Astrocyte (in vitro differentiated cells and primary cell): ENCODE results near the gene TBX2. TPM values are rescaled to one million over a fixed set of nuclear protein-coding genes. Genes with fewer than 3 reads are reported as not detected.

ENCODE experiments used
- DNase-seq: peaks from one replicate; pipeline ENCODE4 v3.0.0-alpha.2; 2010; ENCODE audit warnings: low read depth
- FAIRE-seq: peaks from 2 replicates; lab custom pipeline; 2011; peaks lifted over from hg19 to GRCh38; lab: Jason Lieb, UNC
- H2AFZ ChIP-seq: 2 replicates; pipeline ENCODE4 v1.6.0; 2012; ENCODE audit warnings: low read depth, low read length, inconsistent platforms
- H3K27ac ChIP-seq: 2 replicates; pipeline ENCODE4 v1.5.1; 2011; ENCODE audit warnings: low read depth, low read length, inconsistent platforms
- H3K27me3 ChIP-seq: 2 replicates; pipeline ENCODE4 v1.6.0; 2011; ENCODE audit warnings: low read length, inconsistent platforms; ENCODE audit not compliant: insufficient read depth
- H3K36me3 ChIP-seq: 2 replicates; pipeline ENCODE4 v1.5.1; 2011; ENCODE audit warnings: low read length, inconsistent platforms; ENCODE audit not compliant: insufficient read depth
- H3K4me1 ChIP-seq: 2 replicates; pipeline ENCODE4 v1.5.1; 2011; ENCODE audit warnings: low read length, inconsistent platforms; ENCODE audit not compliant: insufficient read depth
- H3K4me2 ChIP-seq: 2 replicates; pipeline ENCODE4 v1.6.0; 2012; ENCODE audit warnings: low read length, inconsistent platforms
- H3K4me3 ChIP-seq: 2 replicates; pipeline ENCODE4 v1.5.1; 2011; ENCODE audit warnings: low read depth, mild to moderate bottlenecking, low read length, inconsistent platforms; ENCODE audit not compliant: insufficient read depth
- H3K79me2 ChIP-seq: 2 replicates; pipeline ENCODE4 v1.6.0; 2012; ENCODE audit warnings: mild to moderate bottlenecking, low read length, inconsistent platforms; ENCODE audit not compliant: insufficient read depth
- H3K9ac ChIP-seq: 2 replicates; pipeline ENCODE4 v1.6.0; 2012; ENCODE audit warnings: mild to moderate bottlenecking, low read length, inconsistent platforms
- H3K9me3 ChIP-seq: 2 replicates; pipeline ENCODE4 v1.5.1; 2012; ENCODE audit warnings: low read depth, mild to moderate bottlenecking, low read length, inconsistent platforms; ENCODE audit not compliant: insufficient read depth
- H4K20me1 ChIP-seq: 2 replicates; pipeline ENCODE4 v1.6.0; 2012; ENCODE audit warnings: low read length, inconsistent platforms; ENCODE audit not compliant: insufficient read depth
- H3K27ac Mint-ChIP-seq: one replicate; pipeline ENCODE4 v1.8.0; 2021; ENCODE audit warnings: mild to moderate bottlenecking, mixed read lengths; ENCODE audit not compliant: unreplicated experiment
- H3K27me3 Mint-ChIP-seq: one replicate; pipeline ENCODE4 v1.8.0; 2021; ENCODE audit warnings: low read depth, mixed read lengths; ENCODE audit not compliant: unreplicated experiment
- H3K36me3 Mint-ChIP-seq: one replicate; pipeline ENCODE4 v1.8.0; 2021; ENCODE audit warnings: low read depth, mixed read lengths; ENCODE audit not compliant: unreplicated experiment
- H3K4me1 Mint-ChIP-seq: one replicate; pipeline ENCODE4 v1.8.0; 2021; ENCODE audit warnings: low read depth, mixed read lengths; ENCODE audit not compliant: unreplicated experiment
- H3K4me3 Mint-ChIP-seq: one replicate; pipeline ENCODE4 v1.8.0; 2021; ENCODE audit warnings: mild to moderate bottlenecking, moderate library complexity, mixed read lengths; ENCODE audit not compliant: unreplicated experiment
- H3K9me3 Mint-ChIP-seq: one replicate; pipeline ENCODE4 v1.8.0; 2021; ENCODE audit warnings: mild to moderate bottlenecking, mixed read lengths; ENCODE audit not compliant: unreplicated experiment
- CTCF ChIP-seq: IDR thresholded peaks from 2 replicates; pipeline ENCODE4 v1.5.1; 2011; ENCODE audit warnings: low read depth, mild to moderate bottlenecking, inconsistent platforms, low read length, moderate library complexity; ENCODE audit not compliant: insufficient read depth
- EZH2 ChIP-seq: IDR thresholded peaks from 2 replicates; pipeline ENCODE4 v1.6.1; 2012; ENCODE audit warnings: mild to moderate bottlenecking, low read length, inconsistent platforms; ENCODE audit not compliant: insufficient read depth
- total RNA-seq: library from RNA; stranded (reverse); gene quantifications from 2 replicates; pipeline ENCODE4 v1.2.1, GENCODE V29; 2021

The TBX2 gene
- total RNA-seq, 1 donor from 2014 or later, result 0.50 TPM

- H3K27ac ChIP-seq, result no peak overlapping the region
These were observed 31.4 kb upstream of the TBX2 start for GRCh38 chr17:61368049-61368831.

GRCh38 chr17:61368832-61369450 is 30.7 kb upstream of the TBX2 start:
- Histone ChIP-seq H3K27me3 (no peaks in the 10 kb centered on the region), H2AFZ (no peak overlapping the region), H3K4me1 (no peaks in the 10 kb centered on the region), H3K4me3 (no peak overlapping the region), H3K9me3 (no peaks in the 10 kb centered on the region), H3K27ac (no peak overlapping the region), H3K79me2 (no peaks in the 10 kb centered on the region), H3K9ac (no peak overlapping the region), H3K36me3 (no peaks in the 10 kb centered on the region), H4K20me1 (no peaks in the 10 kb centered on the region), H3K4me2 (no peak overlapping the region)
- peaks cover 7% of the 10 kb centered on the region for H3K9me3 Mint-ChIP-seq
- H3K4me1 Mint-ChIP-seq, result peaks cover 2% of the 10 kb centered on the region
- FAIRE-seq (no peak), DNase-seq (no peak)
- no peak overlapping the region for H3K27ac Mint-ChIP-seq
- peaks cover 18% of the 10 kb centered on the region for H3K27me3 Mint-ChIP-seq
- TF ChIP-seq EZH2 (no peak), CTCF (no peak)
- H3K36me3 Mint-ChIP-seq, result peaks cover 2% of the 10 kb centered on the region
- no peak overlapping the region for H3K4me3 Mint-ChIP-seq

More at GRCh38 chr17:61368049-61368831, 31.4 kb upstream of the TBX2 start:
- Mint-ChIP-seq H3K27me3 (peaks cover 18% of the 10 kb centered on the region), H3K27ac (no peak overlapping the region), H3K36me3 (peaks cover 2% of the 10 kb centered on the region), H3K9me3 (peaks cover 7% of the 10 kb centered on the region), H3K4me1 (peaks cover 2% of the 10 kb centered on the region), H3K4me3 (no peak overlapping the region)
- TF ChIP-seq EZH2 (no peak), CTCF (no peak)
- Histone ChIP-seq H2AFZ (no peak overlapping the region), H3K36me3 (no peaks in the 10 kb centered on the region), H3K4me3 (no peak overlapping the region), H3K79me2 (no peaks in the 10 kb centered on the region), H3K9ac (no peak overlapping the region), H4K20me1 (no peaks in the 10 kb centered on the region), H3K4me1 (no peaks in the 10 kb centered on the region), H3K9me3 (no peaks in the 10 kb centered on the region), H3K4me2 (no peak overlapping the region), H3K27me3 (no peaks in the 10 kb centered on the region)
- no peak for FAIRE-seq
- no peak for DNase-seq

- no peak overlapping the region for H3K4me2 ChIP-seq
- no peak overlapping the region for H3K27ac ChIP-seq
- Mint-ChIP-seq H3K27me3 (peaks cover 16% of the 10 kb centered on the region), H3K27ac (no peak overlapping the region), H3K36me3 (no peaks in the 10 kb centered on the region), H3K9me3 (peaks cover 4% of the 10 kb centered on the region), H3K4me1 (no peaks in the 10 kb centered on the region), H3K4me3 (no peak overlapping the region)
- H3K9me3 ChIP-seq, result no peaks in the 10 kb centered on the region
- no peaks in the 10 kb centered on the region for H4K20me1 ChIP-seq
- H3K79me2 ChIP-seq, result no peaks in the 10 kb centered on the region
- no peaks in the 10 kb centered on the region for H3K27me3 ChIP-seq
- DNase-seq (no peak), FAIRE-seq (no peak)
- no peak overlapping the region for H3K4me3 ChIP-seq
- H3K9ac ChIP-seq, result no peak overlapping the region
- no peak for TF ChIP-seq EZH2
- H3K4me1 ChIP-seq, result no peaks in the 10 kb centered on the region
- no peak overlapping the region for H2AFZ ChIP-seq
- no peaks in the 10 kb centered on the region for H3K36me3 ChIP-seq
These were observed 29.9 kb upstream of the TBX2 start for GRCh38 chr17:61369751-61370150.
